OCI-LY7 (cell line): ENCODE measurements around the gene DYNLT5. TPM values are rescaled to one million over a fixed set of nuclear protein-coding genes. Genes with fewer than 3 reads are reported as not detected.

Source experiments
- BruUV-seq: library from RNA; stranded (reverse); fragments of 400-500 nt; replicated peaks from 2 replicates; lab custom pipeline; 2021; lab: Mats Ljungman, UMichigan
- CTCF ChIA-PET: fragments of 300-600 bp; sonication (Branson Sonifier 250); formaldehyde crosslinking; loops from one replicate; lab custom pipeline; 2022; ENCODE audit warnings: antibody characterized with exemption; ENCODE audit not compliant: unreplicated experiment; lab: Charles Lee
- POLR2A ChIA-PET: fragments of 300-600 bp; sonication (Branson Sonifier 250); formaldehyde crosslinking; loops from one replicate; lab custom pipeline; 2022; ENCODE audit warnings: antibody characterized with exemption; lab: Charles Lee
- DNase-seq: peaks from one replicate; pipeline ENCODE4 v3.0.0-alpha.2; 2015; ENCODE audit warnings: low spot score
- H2AFZ ChIP-seq: fragments of 200-600 bp; sonication (generic), shearing (Covaris generic); 2 replicates; pipeline ENCODE4 v1.6.1; 2014; ENCODE audit warnings: mild to moderate bottlenecking, antibody characterized with exemption, low read length, moderate library complexity
- H3K27ac ChIP-seq: fragments of 200-600 bp; sonication (generic); 2 replicates; pipeline ENCODE4 v1.5.1; 2014; ENCODE audit warnings: mixed run types, low read depth, mild to moderate bottlenecking, moderate library complexity, low read length, inconsistent platforms; ENCODE audit not compliant: poor library complexity, severe bottlenecking
- H3K36me3 ChIP-seq: fragments of 200-600 bp; sonication (generic); 2 replicates; pipeline ENCODE4 v1.6.1; 2014; ENCODE audit warnings: mild to moderate bottlenecking, antibody characterized with exemption, low read length, moderate library complexity, mixed read lengths; ENCODE audit not compliant: insufficient read depth
- H3K4me1 ChIP-seq: fragments of 200-600 bp; sonication (generic); 2 replicates; pipeline ENCODE4 v1.5.1; 2014; ENCODE audit warnings: mild to moderate bottlenecking, low read length; ENCODE audit not compliant: insufficient read depth, poor library complexity, severe bottlenecking
- H3K4me2 ChIP-seq: fragments of 200-600 bp; sonication (generic); 2 replicates; pipeline ENCODE4 v1.6.1; 2014; ENCODE audit warnings: mild to moderate bottlenecking, low read length
- H3K4me3 ChIP-seq: fragments of 200-600 bp; sonication (generic); 2 replicates; pipeline ENCODE4 v1.5.1; 2014; ENCODE audit warnings: mild to moderate bottlenecking, low read depth, low read length; ENCODE audit not compliant: poor library complexity, severe bottlenecking
- H3K79me2 ChIP-seq: fragments of 200-600 bp; sonication (generic); 2 replicates; pipeline ENCODE4 v1.6.1; 2016; ENCODE audit warnings: low read depth, mild to moderate bottlenecking, low read length, moderate library complexity, mixed read lengths; ENCODE audit not compliant: insufficient read depth
- H3K9me2 ChIP-seq: fragments of 200-600 bp; sonication (generic); 2 replicates; pipeline ENCODE4 v1.6.1; 2016; ENCODE audit warnings: mild to moderate bottlenecking, low read length, mixed read lengths; ENCODE audit not compliant: insufficient read depth
- H3K9me3 ChIP-seq: fragments of 200-600 bp; sonication (generic); 2 replicates; pipeline ENCODE4 v1.6.1; 2014; ENCODE audit warnings: mild to moderate bottlenecking, mixed run types, low read length, mixed read lengths
- H4K20me1 ChIP-seq: fragments of 200-600 bp; sonication (generic); 2 replicates; pipeline ENCODE4 v1.6.1; 2014; ENCODE audit warnings: mild to moderate bottlenecking, antibody characterized with exemption, low read length, moderate library complexity, mixed read lengths; ENCODE audit not compliant: insufficient read depth
- CTCF ChIP-seq: fragments of 200-600 bp; sonication (generic); conservative IDR thresholded peaks from 2 replicates; pipeline ENCODE4 v1.5.1; 2014; ENCODE audit warnings: mild to moderate bottlenecking, antibody characterized with exemption, low read length, moderate library complexity, mixed read lengths
- EZH2phosphoT487 ChIP-seq: fragments of 200-600 bp; sonication (generic); IDR thresholded peaks from 2 replicates; pipeline ENCODE4 v1.6.1; 2018; ENCODE audit warnings: low read depth, borderline replicate concordance, mild to moderate bottlenecking, mixed run types, antibody characterized with exemption, low read length, moderate library complexity, mixed read lengths
- intact Hi-C: fragments of 100-400 bp; cut with micrococcal nuclease; formaldehyde crosslinking; loops from one replicate; pipeline ENCODE4 v1.10.0; 2022; ENCODE audit not compliant: unreplicated experiment
- total RNA-seq, 2 experiments: library from RNA; depleted of rRNA in 1 of 2; stranded (reverse); fragments of >200 nt in 1 of 2; shearing (Covaris generic) in 1 of 2; gene quantifications; 2 replicates each; pipeline ENCODE4 v1.2.3, GENCODE V29; 2014 to 2022

Gene DYNLT5
- total RNA-seq, 2 experiments from 2014 or later = 0.66 TPM; not detected in 1

- TF ChIP-seq EZH2phosphoT487 (no peak), CTCF (no peak)
- H3K9me3 ChIP-seq = no peaks in the 10 kb centered on the region
- no peaks in the 10 kb centered on the region for H3K79me2 ChIP-seq
- peak overlapping the region; percentile 30; the same call in 1 of the 2 replicates for H3K4me2 ChIP-seq
- POLR2A ChIA-PET = interaction anchor here (0.5 to 2.0 kb wide), 7 partner anchors 9 to 188 kb away, joined by 3 to 8 read pairs (median 3); no protein-coding TSS in a partner anchor
- H4K20me1 ChIP-seq = no peaks in the 10 kb centered on the region
- intact Hi-C loops = no loop called here
- no peaks in the 10 kb centered on the region for H3K36me3 ChIP-seq
- BruUV-seq = no TSS peak
- H3K4me3 ChIP-seq = no peak overlapping the region
- peak overlapping the region; percentile 76 for H2AFZ ChIP-seq
- CTCF ChIA-PET = no interaction called here
- H3K27ac ChIP-seq = no peak overlapping the region
- H3K4me1 ChIP-seq = peaks cover 11% of the 10 kb centered on the region
- H3K9me2 ChIP-seq = no peaks in the 10 kb centered on the region
- DNase-seq = no peak
Measured at GRCh38 chr1:66739401-66740157, 12.7 kb upstream of the DYNLT5 start.

GRCh38 chr1:66745451-66745850 lies 6.8 kb upstream of the DYNLT5 start:
- Histone ChIP-seq H3K79me2 (no peaks in the 10 kb centered on the region), H3K4me3 (no peak overlapping the region), H3K27ac (no peak overlapping the region), H3K4me2 (no peak overlapping the region), H2AFZ (no peak overlapping the region; the same call in 1 of the 2 replicates), H3K9me3 (no peaks in the 10 kb centered on the region), H4K20me1 (no peaks in the 10 kb centered on the region), H3K9me2 (no peaks in the 10 kb centered on the region), H3K4me1 (no peaks in the 10 kb centered on the region), H3K36me3 (no peaks in the 10 kb centered on the region)
- BruUV-seq = no TSS peak
- intact Hi-C loops = no loop called here
- ChIA-PET CTCF (no interaction called here), POLR2A (interaction anchor here (0.6 to 4.1 kb wide), 5 partner anchors 9 to 475 kb away, joined by 3 to 18 read pairs (median 3); no protein-coding TSS in a partner anchor)
- TF ChIP-seq CTCF = no peak
- TF ChIP-seq EZH2phosphoT487 = no peak
- DNase-seq = no peak

- intact Hi-C loops = no loop called here
- ChIA-PET POLR2A (interaction anchor here (0.7 to 4.1 kb wide), 5 partner anchors 10 to 1552 kb away, joined by 3 to 18 read pairs (median 5); no protein-coding TSS in a partner anchor), CTCF (no interaction called here)
Measured at GRCh38 chr1:66747501-66747900, 4.8 kb upstream of the DYNLT5 start.

More at GRCh38 chr1:66747501-66747900, 4.8 kb upstream of the DYNLT5 start:
- Histone ChIP-seq H3K9me3 (no peaks in the 10 kb centered on the region), H3K27ac (no peak overlapping the region), H3K9me2 (no peaks in the 10 kb centered on the region), H4K20me1 (no peaks in the 10 kb centered on the region), H3K4me1 (no peaks in the 10 kb centered on the region), H3K4me2 (no peak overlapping the region), H3K36me3 (no peaks in the 10 kb centered on the region), H2AFZ (no peak overlapping the region), H3K4me3 (no peak overlapping the region), H3K79me2 (no peaks in the 10 kb centered on the region)
- DNase-seq = no peak
- BruUV-seq = no TSS peak
- TF ChIP-seq EZH2phosphoT487 = no peak
- TF ChIP-seq CTCF = no peak
